Measurements from ENCODE around the gene NDUFB7. TPM values are rescaled to one million over a fixed set of nuclear protein-coding genes. Genes with fewer than 3 reads are reported as not detected.
A peak's percentile ranks its signal among the peaks of the same experiment; 100 is the strongest.

The NDUFB7 gene
- total and polyA plus RNA-seq, 2 experiments from 2014 or later, result 289 to 463 TPM

GRCh38 chr19:14536926-14537692 is 34.8 kb downstream of the NDUFB7 start:
- peak; percentile 98 for DNase-seq (ENCODE audit: low spot score)
- peak overlapping the region; percentile 37; the same call in 1 of the 2 replicates for H3K4me3 ChIP-seq
- H3K27ac ChIP-seq (ENCODE audit: low read depth), result peak overlapping the region; percentile 74; the same call in 1 of the 2 replicates
- H2AFZ ChIP-seq, result no peak overlapping the region
- H3K27ac Mint-ChIP-seq, result peak overlapping the region; percentile 94
- peaks cover 7% of the 10 kb centered on the region for H3K27me3 Mint-ChIP-seq (ENCODE audit: insufficient read depth, low read depth, poor library complexity)
- H3K4me1 ChIP-seq (ENCODE audit: insufficient read depth), result peaks cover 7% of the 10 kb centered on the region; the same call in 1 of the 2 replicates
- peaks cover 4% of the 10 kb centered on the region; the same call in 2 of the 3 replicates for H3K4me1 Mint-ChIP-seq
- ATAC-seq, result peak; percentile 96
- 0 out of 2 replicates have a peak, but pooled peaks cover 4% of the 10 kb centered on the region for H3K9me2 ChIP-seq (ENCODE audit: insufficient read depth)
- peaks cover 19% of the 10 kb centered on the region; the same call in 1 of the 2 replicates for H4K20me1 ChIP-seq (replicated peaks; ENCODE audit: insufficient read depth)
- H3K4me2 ChIP-seq, result peak overlapping the region; percentile 77
- 0 out of 2 replicates have a peak, but pooled peaks cover 7% of the 10 kb centered on the region for H3F3A ChIP-seq (replicated peaks; ENCODE audit: low read depth)
- peaks cover 77% of the 10 kb centered on the region for H3K79me2 ChIP-seq (replicated peaks; ENCODE audit: insufficient read depth)
- H3K36me3 ChIP-seq (ENCODE audit: insufficient read depth), result no peaks in the 10 kb centered on the region
- no peak for TF ChIP-seq EZH2 (IDR thresholded peaks at IDR 0.05; ENCODE audit: low read depth, unreplicated experiment)
- TF ChIP-seq NANOG (IDR thresholded peaks at IDR 0.05; ENCODE audit: borderline replicate concordance), result no peak
- TF ChIP-seq CREB1 (CRISPR knock-in tag; IDR thresholded peaks at IDR 0.05; ENCODE audit: low read depth), result no peak
- no peak for TF ChIP-seq ETS1 (IDR thresholded peaks at IDR 0.05)
- no peak for TF ChIP-seq STAT1 (IDR thresholded peaks at IDR 0.05; ENCODE audit: unreplicated experiment)
- no peak for TF ChIP-seq EZH2phosphoT487 (IDR thresholded peaks at IDR 0.05; ENCODE audit: unreplicated experiment)
- TF ChIP-seq POLR2AphosphoS5 (IDR thresholded peaks at IDR 0.05; ENCODE audit: low read depth), result no peak
- no peak for TF ChIP-seq ZNF462 (CRISPR knock-in tag; IDR thresholded peaks at IDR 0.05)
- TF ChIP-seq ZNF114 (CRISPR knock-in tag; IDR thresholded peaks at IDR 0.05), result no peak
- TF ChIP-seq REST (IDR thresholded peaks at IDR 0.05; ENCODE audit: unreplicated experiment), result no peak
- no peak for TF ChIP-seq CTCF (conservative IDR thresholded peaks at IDR 0.05; ENCODE audit: low read depth in 2 of 2)
- TF ChIP-seq JUNB (IDR thresholded peaks at IDR 0.05; ENCODE audit: unreplicated experiment), result no peak
- TF ChIP-seq ZNF331 (CRISPR knock-in tag; IDR thresholded peaks at IDR 0.05; ENCODE audit: low read depth), result no peak
- peak overlapping the region; percentile 63 for H3K4me3 Mint-ChIP-seq
- H3K36me3 Mint-ChIP-seq (ENCODE audit: low read depth), result peaks cover 4% of the 10 kb centered on the region; the same call in 1 of the 3 replicates
- no peaks in the 10 kb centered on the region for H3K27me3 ChIP-seq (ENCODE audit: insufficient read depth)
- H3K9me3 Mint-ChIP-seq, result no peaks in the 10 kb centered on the region; the same call in 2 of the 3 replicates

Data from GM23338 (cell line).